Osteocyte (in vitro differentiated cells): Measurements from ENCODE around the gene GNAZ. TPM values are rescaled to one million over a fixed set of nuclear protein-coding genes. Genes with fewer than 3 reads are reported as not detected.
A peak's percentile ranks its signal among the peaks of the same experiment; 100 is the strongest.

Source experiments
- DNase-seq: peaks from one replicate; pipeline ENCODE4 v3.0.0; 2021; ENCODE audit warnings: mixed read lengths; ENCODE audit not compliant: unreplicated experiment; ENCODE audit errors: extremely low spot score
- H3K27ac Mint-ChIP-seq: one replicate; pipeline ENCODE4 v1.8.0; 2021; ENCODE audit warnings: mild to moderate bottlenecking, mixed read lengths; ENCODE audit not compliant: unreplicated experiment
- H3K27me3 Mint-ChIP-seq: one replicate; pipeline ENCODE4 v1.8.0; 2021; ENCODE audit warnings: mixed read lengths; ENCODE audit not compliant: unreplicated experiment
- H3K36me3 Mint-ChIP-seq: one replicate; pipeline ENCODE4 v1.8.0; 2021; ENCODE audit warnings: mixed read lengths; ENCODE audit not compliant: unreplicated experiment
- H3K4me1 Mint-ChIP-seq: one replicate; pipeline ENCODE4 v1.8.0; 2021; ENCODE audit warnings: mixed read lengths; ENCODE audit not compliant: unreplicated experiment
- H3K4me3 Mint-ChIP-seq: one replicate; pipeline ENCODE4 v1.8.0; 2021; ENCODE audit warnings: mild to moderate bottlenecking, moderate library complexity, mixed read lengths; ENCODE audit not compliant: unreplicated experiment
- H3K9me3 Mint-ChIP-seq: one replicate; pipeline ENCODE4 v1.8.0; 2021; ENCODE audit warnings: mixed read lengths; ENCODE audit not compliant: unreplicated experiment
- total RNA-seq: library from RNA; stranded (reverse); gene quantifications from 2 replicates; pipeline ENCODE4 v1.2.1, GENCODE V29; 2021
- TF ChIP-seq, protein P1 (sequence below): fragments of 200-600 bp; sonication (generic); IDR thresholded peaks from 2 replicates; pipeline ENCODE4 v1.5.0; 2021; ENCODE audit warnings: antibody characterized with exemption, mild to moderate bottlenecking, moderate library complexity

The GNAZ gene
- total RNA-seq, 1 donor from 2014 or later: 2.9 TPM

GRCh38 chr22:23065495-23066122 is 4.7 kb upstream of the GNAZ start:
- H3K36me3 Mint-ChIP-seq: no peaks in the 10 kb centered on the region
- no peak overlapping the region for H3K4me3 Mint-ChIP-seq
- no peaks in the 10 kb centered on the region for H3K9me3 Mint-ChIP-seq
- peak; percentile 56 for DNase-seq
- TF ChIP-seq, protein P1, sequence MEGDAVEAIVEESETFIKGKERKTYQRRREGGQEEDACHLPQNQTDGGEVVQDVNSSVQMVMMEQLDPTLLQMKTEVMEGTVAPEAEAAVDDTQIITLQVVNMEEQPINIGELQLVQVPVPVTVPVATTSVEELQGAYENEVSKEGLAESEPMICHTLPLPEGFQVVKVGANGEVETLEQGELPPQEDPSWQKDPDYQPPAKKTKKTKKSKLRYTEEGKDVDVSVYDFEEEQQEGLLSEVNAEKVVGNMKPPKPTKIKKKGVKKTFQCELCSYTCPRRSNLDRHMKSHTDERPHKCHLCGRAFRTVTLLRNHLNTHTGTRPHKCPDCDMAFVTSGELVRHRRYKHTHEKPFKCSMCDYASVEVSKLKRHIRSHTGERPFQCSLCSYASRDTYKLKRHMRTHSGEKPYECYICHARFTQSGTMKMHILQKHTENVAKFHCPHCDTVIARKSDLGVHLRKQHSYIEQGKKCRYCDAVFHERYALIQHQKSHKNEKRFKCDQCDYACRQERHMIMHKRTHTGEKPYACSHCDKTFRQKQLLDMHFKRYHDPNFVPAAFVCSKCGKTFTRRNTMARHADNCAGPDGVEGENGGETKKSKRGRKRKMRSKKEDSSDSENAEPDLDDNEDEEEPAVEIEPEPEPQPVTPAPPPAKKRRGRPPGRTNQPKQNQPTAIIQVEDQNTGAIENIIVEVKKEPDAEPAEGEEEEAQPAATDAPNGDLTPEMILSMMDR: no peak
- no peaks in the 10 kb centered on the region for H3K27me3 Mint-ChIP-seq
- no peak overlapping the region for H3K27ac Mint-ChIP-seq
- H3K4me1 Mint-ChIP-seq: peaks cover 6% of the 10 kb centered on the region

DNA sequence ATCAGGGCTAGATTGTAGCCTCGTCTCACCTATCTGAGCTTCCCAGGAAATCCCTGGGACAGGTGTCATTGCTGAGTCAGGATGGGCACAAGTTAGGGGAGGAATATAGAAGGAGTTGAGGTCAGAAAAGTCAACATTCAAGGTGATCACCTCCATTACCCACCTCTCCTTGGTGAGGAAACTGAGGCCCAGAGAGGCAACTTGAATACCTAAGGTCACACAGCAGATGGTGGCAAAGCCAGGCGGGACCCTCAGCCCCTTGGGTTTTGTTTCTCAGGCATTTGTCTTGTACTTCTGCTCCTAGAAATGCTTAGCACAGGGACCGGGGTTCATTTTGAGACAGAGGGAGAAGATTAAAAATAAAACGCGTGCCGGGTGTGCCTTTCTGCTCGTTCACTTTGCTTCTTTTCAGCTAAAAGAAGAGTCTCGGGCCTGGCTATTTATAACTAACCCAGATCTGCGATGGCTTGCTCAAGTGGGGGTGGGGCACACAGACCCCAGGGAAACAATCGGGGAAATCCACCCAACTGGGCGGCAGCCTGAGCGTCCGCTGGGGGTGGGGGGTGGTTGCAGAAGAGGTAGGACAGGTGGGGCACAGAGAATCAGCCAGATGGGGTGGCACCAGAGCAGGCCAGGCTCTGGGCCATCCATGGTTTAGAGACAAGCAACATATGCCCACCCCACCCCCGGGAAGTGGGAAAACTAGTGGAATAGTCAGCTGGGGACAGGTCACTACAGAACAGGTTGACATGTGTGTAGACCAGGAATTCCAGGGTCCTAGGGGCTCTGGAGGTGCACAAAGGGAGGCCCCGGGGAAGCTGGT is 3.9 kb upstream of the GNAZ start:
- TF ChIP-seq, protein P1: no peak
- peaks cover 9% of the 10 kb centered on the region for H3K4me1 Mint-ChIP-seq
- no peak overlapping the region for H3K27ac Mint-ChIP-seq
- DNase-seq: peak; percentile 73
- no peaks in the 10 kb centered on the region for H3K36me3 Mint-ChIP-seq
- H3K27me3 Mint-ChIP-seq: no peaks in the 10 kb centered on the region
- H3K4me3 Mint-ChIP-seq: no peak overlapping the region
- no peaks in the 10 kb centered on the region for H3K9me3 Mint-ChIP-seq

DNA sequence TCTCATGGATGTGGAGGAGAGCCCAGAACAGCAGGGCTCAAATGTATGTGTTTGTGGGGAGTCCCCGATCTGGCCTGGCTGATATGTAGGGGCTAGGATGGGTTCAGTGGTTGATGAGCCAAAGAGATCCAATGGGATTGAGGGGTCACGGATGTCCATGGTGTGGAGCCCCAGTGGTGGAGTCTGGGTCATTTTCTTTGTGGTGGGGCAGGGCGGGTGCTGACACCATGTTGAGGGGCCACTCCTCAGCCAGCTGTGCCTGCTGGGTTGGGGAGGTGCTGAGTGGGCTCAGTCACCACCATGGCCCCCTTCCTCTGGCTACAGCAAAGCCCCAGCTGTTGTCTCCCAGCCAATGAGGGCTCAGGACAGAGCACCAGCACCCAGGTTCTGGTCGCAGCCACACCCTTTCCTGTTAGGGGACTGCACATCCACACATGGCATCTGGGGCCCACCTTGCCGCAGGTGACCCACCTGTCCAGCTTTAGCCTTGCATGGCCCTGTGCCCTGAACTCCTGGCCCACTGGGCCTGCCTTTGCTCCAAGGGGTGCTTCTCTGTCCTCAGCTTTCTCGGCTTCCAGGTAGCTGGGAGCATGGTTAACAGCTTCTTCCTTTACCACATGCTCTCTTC is 3.2 kb upstream of the GNAZ start:
- Mint-ChIP-seq H3K36me3 (no peaks in the 10 kb centered on the region), H3K9me3 (no peaks in the 10 kb centered on the region), H3K27ac (no peak overlapping the region), H3K4me3 (no peak overlapping the region), H3K4me1 (peaks cover 14% of the 10 kb centered on the region), H3K27me3 (no peaks in the 10 kb centered on the region)
- DNase-seq: peak; percentile 66
- TF ChIP-seq, protein P1: no peak

GRCh38 chr22:23067691-23068090 is 2.6 kb upstream of the GNAZ start:
- Mint-ChIP-seq H3K27me3 (no peaks in the 10 kb centered on the region), H3K9me3 (no peaks in the 10 kb centered on the region), H3K27ac (no peak overlapping the region)

More at GRCh38 chr22:23067691-23068090, 2.6 kb upstream of the GNAZ start:
- Mint-ChIP-seq H3K36me3 (no peaks in the 10 kb centered on the region), H3K4me1 (peaks cover 15% of the 10 kb centered on the region), H3K4me3 (no peak overlapping the region)
- no peak for DNase-seq
- TF ChIP-seq, protein P1: no peak
